BLaER1 treated with 17β-estradiol and CSF1 and Interleukin-3, amounts not matched to agents 10 nM and 100 nM (cell line): ENCODE data around the gene TXLNA.

Experiments used
- H3K27ac ChIP-seq, 11 experiments: shearing (Covaris generic); formaldehyde crosslinking; 2 replicates each; pipeline ENCODE4 v1.8.1; 2022
- H3K27me3 ChIP-seq, 11 experiments: shearing (Covaris generic); formaldehyde crosslinking; 2 replicates each; pipeline ENCODE4 v1.8.1; 2022
- H3K36me3 ChIP-seq, 11 experiments: shearing (Covaris generic); formaldehyde crosslinking; 2 replicates each; pipeline ENCODE4 v1.8.1; 2022
- H3K4me1 ChIP-seq, 10 experiments: shearing (Covaris generic); formaldehyde crosslinking; 2 replicates each; pipeline ENCODE4 v1.8.1; 2022
- H3K4me2 ChIP-seq, 11 experiments: shearing (Covaris generic); formaldehyde crosslinking; 2 replicates each; pipeline ENCODE4 v1.8.1; 2022
- H3K4me3 ChIP-seq, 10 experiments: shearing (Covaris generic); formaldehyde crosslinking; 2 replicates each; pipeline ENCODE4 v1.8.1; 2022
- H3K9ac ChIP-seq, 11 experiments: shearing (Covaris generic); formaldehyde crosslinking; 2 replicates each; pipeline ENCODE4 v1.8.1; 2022
- H3K9me3 ChIP-seq, 11 experiments: shearing (Covaris generic); formaldehyde crosslinking; replicated peaks in 1 of 11; 2 replicates each; pipeline ENCODE4 v1.8.1; 2022
- H4K20me1 ChIP-seq, 11 experiments: shearing (Covaris generic); formaldehyde crosslinking; 2 replicates each; pipeline ENCODE4 v1.8.1; 2022
- Cebpa-rat ChIP-seq, 11 experiments: shearing (Covaris generic); IDR thresholded peaks; 2 replicates each; pipeline ENCODE4 v1.8.1; 2022

Gene TXLNA

GRCh38 chr1:32187850-32188249 is 8.4 kb downstream of the TXLNA start:
- Histone ChIP-seq H3K9ac (0 out of 22 replicates have a peak overlapping the region, but pooled peaks of 1 of the 11 experiments have one; percentile 33), H3K4me3 (no peak overlapping the region), H3K27ac (no peak overlapping the region), H3K27me3 (no peaks in the 10 kb centered on the region), H3K4me1 (peaks cover 14 to 41% (median 32%) of the 10 kb centered on the region in 10 experiments), H3K4me2 (no peak overlapping the region), H3K9me3 (no peaks in the 10 kb centered on the region), H3K36me3 (peaks cover 95 to 100% (median 100%) of the 10 kb centered on the region in 11 experiments), H4K20me1 (peaks cover 72 to 100% (median 98%) of the 10 kb centered on the region in 11 experiments; a peak in 21 of 22 replicates)
- no peak for TF ChIP-seq Cebpa-rat (IDR thresholded peaks at IDR 0.05)

GRCh38 chr1:32192220-32192948 is 12.9 kb downstream of the TXLNA start:
- no peaks in the 10 kb centered on the region for H3K27me3 ChIP-seq
- H3K4me1 ChIP-seq = peaks cover 0 to 30% (median 22%) of the 10 kb centered on the region in 10 experiments; a peak in 15 of 20 replicates
- no peak for TF ChIP-seq Cebpa-rat (IDR thresholded peaks at IDR 0.05)
- H3K27ac ChIP-seq = no peak overlapping the region
- H3K9me3 ChIP-seq = no peaks in the 10 kb centered on the region
- H3K36me3 ChIP-seq = peaks cover 99 to 100% (median 100%) of the 10 kb centered on the region in 11 experiments
- H3K4me2 ChIP-seq = no peak overlapping the region
- H4K20me1 ChIP-seq = peaks cover 46 to 100% (median 97%) of the 10 kb centered on the region in 11 experiments; a peak in 21 of 22 replicates
- H3K4me3 ChIP-seq = no peak overlapping the region
- no peak overlapping the region for H3K9ac ChIP-seq

GRCh38 chr1:32194984-32195383 is 15.5 kb downstream of the TXLNA start:
- H3K4me3 ChIP-seq = no peak overlapping the region
- peaks cover 83 to 91% (median 87%) of the 10 kb centered on the region in 11 experiments for H3K36me3 ChIP-seq
- peak overlapping the region in 4 of 11 experiments; percentile 0 to 18 (median 8); a peak in 2 of 22 replicates for H3K9ac ChIP-seq
- no peaks in the 10 kb centered on the region for H3K27me3 ChIP-seq
- TF ChIP-seq Cebpa-rat (IDR thresholded peaks at IDR 0.05) = no peak
- H3K4me2 ChIP-seq = peak overlapping the region in 8 of 11 experiments; percentile 14 to 49 (median 34); a peak in 12 of 22 replicates
- H3K4me1 ChIP-seq = peaks cover 6 to 46% (median 35%) of the 10 kb centered on the region in 10 experiments
- peaks cover 22 to 100% (median 88%) of the 10 kb centered on the region in 11 experiments; a peak in 21 of 22 replicates for H4K20me1 ChIP-seq
- H3K27ac ChIP-seq = no peak overlapping the region; a peak in 1 of 22 replicates
- no peaks in the 10 kb centered on the region for H3K9me3 ChIP-seq

GRCh38 chr1:32195531-32195930 is 16.1 kb downstream of the TXLNA start:
- Histone ChIP-seq H3K27me3 (no peaks in the 10 kb centered on the region), H3K4me1 (peaks cover 9 to 51% (median 39%) of the 10 kb centered on the region in 10 experiments)

GRCh38 chr1:32195972-32196823 is 16.7 kb downstream of the TXLNA start:
- Histone ChIP-seq H3K27me3 (no peaks in the 10 kb centered on the region), H4K20me1 (peaks cover 15 to 89% (median 77%) of the 10 kb centered on the region in 11 experiments; a peak in 21 of 22 replicates), H3K9me3 (no peaks in the 10 kb centered on the region), H3K4me3 (no peak overlapping the region), H3K27ac (no peak overlapping the region), H3K36me3 (peaks cover 71 to 79% (median 75%) of the 10 kb centered on the region in 11 experiments), H3K4me2 (peak overlapping the region in 7 of 11 experiments; percentile 5 to 49 (median 31); a peak in 11 of 22 replicates), H3K9ac (no peak overlapping the region), H3K4me1 (peaks cover 12 to 55% (median 43%) of the 10 kb centered on the region in 10 experiments)
- no peak for TF ChIP-seq Cebpa-rat (IDR thresholded peaks at IDR 0.05)

More at GRCh38 chr1:32195531-32195930, 16.1 kb downstream of the TXLNA start:
- Histone ChIP-seq H4K20me1 (peaks cover 18 to 96% (median 82%) of the 10 kb centered on the region in 11 experiments; a peak in 21 of 22 replicates), H3K9ac (peak overlapping the region in 5 of 11 experiments; percentile 0 to 29 (median 11); a peak in 2 of 22 replicates), H3K27ac (no peak overlapping the region), H3K4me2 (peak overlapping the region in 7 of 11 experiments; percentile 14 to 49 (median 37); a peak in 14 of 22 replicates), H3K36me3 (peaks cover 77 to 86% (median 82%) of the 10 kb centered on the region in 11 experiments), H3K9me3 (no peaks in the 10 kb centered on the region), H3K4me3 (no peak overlapping the region)
- TF ChIP-seq Cebpa-rat (IDR thresholded peaks at IDR 0.05) = no peak

GRCh38 chr1:32197074-32197473 is 17.6 kb downstream of the TXLNA start:
- Histone ChIP-seq H3K4me1 (peaks cover 21 to 62% (median 51%) of the 10 kb centered on the region in 10 experiments), H3K9ac (0 out of 22 replicates have a peak overlapping the region, but pooled peaks of 1 of the 11 experiments have one; percentile 6), H3K4me2 (no peak overlapping the region), H4K20me1 (peaks cover 13 to 80% (median 68%) of the 10 kb centered on the region in 11 experiments; a peak in 21 of 22 replicates), H3K27me3 (no peaks in the 10 kb centered on the region), H3K36me3 (peaks cover 62 to 70% (median 66%) of the 10 kb centered on the region in 11 experiments), H3K4me3 (no peak overlapping the region), H3K9me3 (no peaks in the 10 kb centered on the region), H3K27ac (0 out of 22 replicates have a peak overlapping the region, but pooled peaks of 1 of the 11 experiments have one; percentile 12)
- TF ChIP-seq Cebpa-rat (IDR thresholded peaks at IDR 0.05) = no peak

GRCh38 chr1:32197837-32198236 is 18.4 kb downstream of the TXLNA start:
- H3K36me3 ChIP-seq = peaks cover 54 to 62% (median 59%) of the 10 kb centered on the region in 11 experiments

More at GRCh38 chr1:32197837-32198236, 18.4 kb downstream of the TXLNA start:
- H3K4me1 ChIP-seq = peaks cover 22 to 69% (median 57%) of the 10 kb centered on the region in 10 experiments
- no peaks in the 10 kb centered on the region for H3K9me3 ChIP-seq
- H3K4me2 ChIP-seq = no peak overlapping the region
- no peak overlapping the region for H3K27ac ChIP-seq
- no peak overlapping the region; a peak in 2 of 22 replicates for H3K9ac ChIP-seq
- H3K27me3 ChIP-seq = no peaks in the 10 kb centered on the region
- peaks cover 13 to 73% (median 61%) of the 10 kb centered on the region in 11 experiments; a peak in 21 of 22 replicates for H4K20me1 ChIP-seq
- TF ChIP-seq Cebpa-rat (IDR thresholded peaks at IDR 0.05) = no peak
- no peak overlapping the region for H3K4me3 ChIP-seq
